Breast epithelium (tissue), 4 donors: ENCODE measurements around the gene U2SURP. TPM values are rescaled to one million over a fixed set of nuclear protein-coding genes. Genes with fewer than 3 reads are reported as not detected.
A peak's percentile ranks its signal among the peaks of the same experiment; 100 is the strongest.

Experiments used
- DNase-seq, 2 donors: peaks; one replicate each; pipeline ENCODE4 v3.0.0-alpha.2; 2019; ENCODE audit warnings: low spot score in 2 of 2
- H3K27ac ChIP-seq, 2 donors: fragments of 200-600 bp; sonication (generic) in 1 of 2; one replicate each; pipeline ENCODE4 v1.5.1; 2016 to 2019; ENCODE audit warnings: mild to moderate bottlenecking in 1 of 2
- H3K27me3 ChIP-seq, 2 donors: fragments of 200-600 bp; sonication (generic) in 1 of 2; one replicate each; pipeline versions ENCODE4 v1.5.1 to v1.6.0; 2017 to 2019; ENCODE audit warnings: control low read depth in 1 of 2, mild to moderate bottlenecking in 1 of 2
- H3K36me3 ChIP-seq: fragments of 200-600 bp; one replicate; pipeline ENCODE4 v1.5.1; 2019
- H3K4me1 ChIP-seq, 2 donors: fragments of 200-600 bp; sonication (generic); one replicate each; pipeline ENCODE4 v1.5.1; 2016 to 2019; ENCODE audit warnings: control low read depth in 1 of 2
- H3K4me3 ChIP-seq, 3 donors: fragments of 200-600 bp; sonication (generic); 1 replicate in 2 of 3; 2 replicates in 1 of 3; pipeline ENCODE4 v1.5.1; 2016 to 2019; ENCODE audit warnings: mild to moderate bottlenecking in 3 of 3, moderate library complexity in 2 of 3
- H3K9me3 ChIP-seq, 2 donors: fragments of 200-600 bp; sonication (generic) in 1 of 2; one replicate each; pipeline ENCODE4 v1.5.1; 2016 to 2019; ENCODE audit warnings: control low read depth in 1 of 2
- POLR2A ChIP-seq: fragments of 450-650 bp; IDR thresholded peaks from one replicate; pipeline ENCODE4 v1.6.1; 2016; ENCODE audit warnings: antibody characterized with exemption, mild to moderate bottlenecking, moderate library complexity
- POLR2AphosphoS5 ChIP-seq, 3 donors: sonication (generic); formaldehyde crosslinking; IDR thresholded peaks; one replicate each; pipeline ENCODE4 v1.6.1; 2017; ENCODE audit warnings: antibody characterized with exemption in 3 of 3
- intact Hi-C: fragments of 100-400 bp; cut with DNase I; formaldehyde crosslinking; loops from one replicate; pipeline ENCODE4 v1.15.1; 2023; ENCODE audit warnings: low total_unique reads
- total RNA-seq, 3 donors: library from RNA; depleted of rRNA; stranded (reverse); fragments of >200 nt; gene quantifications; one replicate each; pipeline ENCODE4 v1.1.0, GENCODE V29; 2016
- TF ChIP-seq, protein P1 (sequence below), 3 donors: fragments of 450-650 bp; IDR thresholded peaks; one replicate each; pipeline ENCODE4 v1.5.1; 2016 to 2017; ENCODE audit warnings: antibody characterized with exemption in 3 of 3, mild to moderate bottlenecking in 3 of 3, moderate library complexity in 3 of 3

The U2SURP gene
- total RNA-seq, 3 donors from 2014 or later, result 79.8 to 122 (median 96.4) TPM

DNA sequence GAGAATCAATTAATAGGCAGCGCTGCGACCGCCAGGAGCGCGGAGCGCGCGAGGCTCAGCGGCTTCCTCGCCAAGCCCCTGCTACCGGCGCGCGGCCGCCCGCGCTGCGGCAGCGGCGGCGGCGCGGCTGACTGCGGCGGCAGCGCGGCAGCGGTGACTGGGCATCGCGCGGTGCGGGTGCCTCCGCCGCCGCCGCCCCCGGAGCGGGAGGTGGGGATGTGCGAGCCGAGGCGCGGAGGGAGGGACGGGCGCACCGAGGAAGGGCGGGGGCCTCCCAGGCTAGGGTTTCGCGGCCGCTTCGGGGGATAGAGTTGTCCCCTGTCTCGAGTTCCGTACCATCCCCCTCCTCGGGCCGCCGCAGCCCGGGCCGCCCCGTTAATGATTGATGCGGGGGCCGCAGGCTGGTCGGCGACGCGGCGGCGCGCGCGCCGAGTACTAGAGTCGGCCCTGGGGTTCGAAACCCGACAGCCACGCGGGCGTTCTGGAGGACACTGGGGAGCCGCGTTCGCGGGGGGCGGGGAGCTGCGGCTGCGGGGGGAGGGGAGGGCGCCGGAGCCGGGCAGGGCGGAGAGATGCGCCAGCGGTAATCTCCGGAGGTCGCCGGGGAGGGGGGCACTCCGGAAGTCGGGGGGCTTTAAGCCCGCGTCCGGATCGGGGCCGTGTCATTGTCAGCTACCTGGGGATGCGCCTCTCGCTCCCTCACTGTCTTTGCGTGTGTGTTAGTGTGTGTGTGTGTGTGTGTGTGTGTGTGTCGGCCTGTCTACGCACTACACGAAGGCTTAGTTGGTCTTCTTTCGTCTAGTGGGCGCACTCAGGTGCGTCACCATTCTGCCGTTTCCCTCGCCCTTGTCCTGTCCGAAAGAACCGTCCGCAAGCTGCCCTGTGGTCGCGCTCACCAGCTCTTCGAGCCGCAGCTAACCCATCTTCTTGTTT lies 37.6 kb upstream of the U2SURP start, which contains the start of gene PAQR9:
Gene PAQR9, minus strand, starts transcription at position 159 of the 933 bp plus-strand sequence. CDS start 338 bp downstream, outside the sequence.
- no peak for DNase-seq
- Histone ChIP-seq H3K4me3 (peak within 1 kb of the TSS; percentile 47 to 69 (median 61)), H3K27ac (no peak within 1 kb of the TSS), H3K36me3 (no peaks in the 10 kb centered on the region), H3K27me3 (peaks cover 3 to 38% of the 10 kb centered on the region in 2 donors), H3K4me1 (no peaks in the 10 kb centered on the region), H3K9me3 (no peaks in the 10 kb centered on the region)
- no peak for TF ChIP-seq POLR2A
- TF ChIP-seq, protein P1, sequence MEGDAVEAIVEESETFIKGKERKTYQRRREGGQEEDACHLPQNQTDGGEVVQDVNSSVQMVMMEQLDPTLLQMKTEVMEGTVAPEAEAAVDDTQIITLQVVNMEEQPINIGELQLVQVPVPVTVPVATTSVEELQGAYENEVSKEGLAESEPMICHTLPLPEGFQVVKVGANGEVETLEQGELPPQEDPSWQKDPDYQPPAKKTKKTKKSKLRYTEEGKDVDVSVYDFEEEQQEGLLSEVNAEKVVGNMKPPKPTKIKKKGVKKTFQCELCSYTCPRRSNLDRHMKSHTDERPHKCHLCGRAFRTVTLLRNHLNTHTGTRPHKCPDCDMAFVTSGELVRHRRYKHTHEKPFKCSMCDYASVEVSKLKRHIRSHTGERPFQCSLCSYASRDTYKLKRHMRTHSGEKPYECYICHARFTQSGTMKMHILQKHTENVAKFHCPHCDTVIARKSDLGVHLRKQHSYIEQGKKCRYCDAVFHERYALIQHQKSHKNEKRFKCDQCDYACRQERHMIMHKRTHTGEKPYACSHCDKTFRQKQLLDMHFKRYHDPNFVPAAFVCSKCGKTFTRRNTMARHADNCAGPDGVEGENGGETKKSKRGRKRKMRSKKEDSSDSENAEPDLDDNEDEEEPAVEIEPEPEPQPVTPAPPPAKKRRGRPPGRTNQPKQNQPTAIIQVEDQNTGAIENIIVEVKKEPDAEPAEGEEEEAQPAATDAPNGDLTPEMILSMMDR (IDR thresholded peaks at IDR 0.05), result no peak
- no peak for TF ChIP-seq POLR2AphosphoS5 (IDR thresholded peaks at IDR 0.05)
- intact Hi-C loops, result no loop called here

DNA sequence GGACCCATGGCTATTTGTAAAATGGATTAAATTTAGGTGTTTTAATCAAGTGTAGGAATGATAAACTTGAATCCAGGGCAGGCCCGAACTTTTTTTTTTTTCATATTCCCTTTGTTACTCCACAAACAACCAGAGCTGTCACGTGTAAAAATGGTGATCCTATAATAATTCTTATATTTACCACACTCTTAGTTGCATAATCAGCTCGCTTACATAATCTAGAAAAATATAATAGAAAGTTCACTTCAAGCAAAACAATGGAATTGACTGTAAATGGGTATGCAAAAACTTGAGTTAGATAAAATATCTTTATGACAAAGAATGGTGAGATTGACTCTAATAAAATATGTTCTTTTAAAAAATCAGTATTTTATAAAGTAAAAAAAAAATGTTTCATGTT lies 35.8 kb upstream of the U2SURP start:
- Histone ChIP-seq H3K36me3 (no peaks in the 10 kb centered on the region), H3K9me3 (no peaks in the 10 kb centered on the region), H3K4me3 (no peak overlapping the region), H3K27ac (no peak overlapping the region), H3K27me3 (peaks cover 3 to 34% of the 10 kb centered on the region in 2 donors), H3K4me1 (no peaks in the 10 kb centered on the region)
- TF ChIP-seq, protein P1 (IDR thresholded peaks at IDR 0.05), result no peak
- no peak for DNase-seq
- intact Hi-C loops, result no loop called here

DNA sequence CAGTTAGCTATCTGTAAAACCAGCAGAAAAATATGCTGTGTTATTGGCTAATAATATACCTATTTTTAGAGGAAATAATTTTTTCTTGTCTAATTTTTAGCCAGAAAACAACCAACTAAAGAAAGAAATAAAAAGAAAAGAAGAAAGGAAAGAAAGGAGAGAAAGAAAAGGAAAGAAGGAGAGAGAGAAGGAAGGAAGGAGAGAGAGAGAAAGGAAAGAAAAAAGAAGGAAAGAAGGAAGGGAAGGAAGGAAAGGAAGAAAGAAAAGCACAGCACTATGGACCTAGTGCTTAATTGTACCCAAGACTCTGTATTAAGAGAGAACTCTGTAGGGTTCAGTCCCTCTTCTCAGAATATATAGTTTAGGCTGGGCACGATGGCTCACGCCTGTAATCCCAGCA lies 34.6 kb upstream of the U2SURP start:
- Histone ChIP-seq H3K4me1 (no peaks in the 10 kb centered on the region), H3K27ac (no peak overlapping the region), H3K36me3 (no peaks in the 10 kb centered on the region), H3K27me3 (peaks cover 3 to 27% of the 10 kb centered on the region in 2 donors), H3K9me3 (no peaks in the 10 kb centered on the region), H3K4me3 (no peak overlapping the region)
- TF ChIP-seq POLR2A (no peak), POLR2AphosphoS5 (IDR thresholded peaks at IDR 0.05) (no peak)
- TF ChIP-seq, protein P1 (IDR thresholded peaks at IDR 0.05), result no peak
- no peak for DNase-seq
- intact Hi-C loops, result no loop called here

DNA sequence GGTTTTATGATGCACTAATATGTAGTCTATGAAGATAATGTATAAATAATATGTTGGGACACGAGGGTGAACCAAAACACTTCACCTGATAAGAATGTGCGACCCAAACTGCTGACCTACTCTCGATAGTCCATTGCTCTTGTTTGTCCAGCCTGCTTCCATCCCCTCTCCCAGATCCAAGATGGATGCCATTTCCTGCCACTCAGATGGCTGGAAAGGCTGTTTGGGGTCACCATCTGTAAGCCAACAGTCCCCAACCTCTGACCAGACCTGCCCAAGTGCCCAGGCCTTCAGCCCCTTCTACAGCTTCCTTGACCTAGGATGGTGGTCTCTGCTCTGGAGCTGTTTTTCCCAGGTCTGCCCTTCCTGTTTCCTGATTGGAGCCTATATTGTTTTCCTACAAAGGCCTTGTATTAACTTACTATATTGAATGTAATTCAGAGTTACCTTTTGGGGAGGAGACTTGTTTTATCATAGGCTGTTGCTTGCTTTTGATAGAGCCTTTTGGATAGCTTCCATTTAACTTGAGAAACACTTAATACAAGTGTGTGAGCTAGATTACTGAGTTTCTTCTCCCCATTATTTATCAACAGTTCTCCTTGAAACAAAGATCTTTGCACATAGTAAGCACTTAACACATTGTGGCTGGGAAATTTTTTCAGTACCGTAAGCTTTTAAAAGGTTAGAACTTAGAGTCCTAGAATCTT lies 32.9 kb upstream of the U2SURP start:
- Histone ChIP-seq H3K27ac (no peak overlapping the region), H3K4me1 (no peaks in the 10 kb centered on the region), H3K4me3 (no peak overlapping the region), H3K27me3 (peaks cover 3 to 16% of the 10 kb centered on the region in 2 donors), H3K36me3 (no peaks in the 10 kb centered on the region), H3K9me3 (no peaks in the 10 kb centered on the region)
- TF ChIP-seq, protein P1 (IDR thresholded peaks at IDR 0.05), result no peak
- TF ChIP-seq POLR2AphosphoS5 (IDR thresholded peaks at IDR 0.05) (no peak), POLR2A (no peak)
- no peak for DNase-seq
- intact Hi-C loops, result no loop called here

DNA sequence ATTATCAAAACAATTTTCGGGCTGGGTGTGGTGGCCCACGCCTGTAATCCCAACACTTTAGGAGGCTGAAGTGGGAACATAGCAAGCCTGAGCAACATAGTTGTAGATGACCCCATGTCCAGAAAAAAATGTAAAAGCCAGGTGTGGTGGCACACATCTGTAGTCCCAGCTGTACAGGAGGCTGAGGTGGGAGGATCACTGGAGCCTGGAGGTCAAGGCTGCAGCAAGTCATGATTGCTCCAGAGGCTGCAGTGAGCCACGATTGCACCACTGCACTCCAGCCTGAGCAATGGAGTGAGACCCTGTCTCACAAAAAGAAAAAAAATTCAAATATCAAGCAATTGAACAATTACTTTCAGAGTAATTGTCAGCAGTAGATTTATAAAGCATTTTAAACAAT lies 29.9 kb upstream of the U2SURP start:
- TF ChIP-seq, protein P1 (IDR thresholded peaks at IDR 0.05), result no peak
- TF ChIP-seq POLR2AphosphoS5 (IDR thresholded peaks at IDR 0.05) (no peak), POLR2A (no peak)
- Histone ChIP-seq H3K4me3 (no peak overlapping the region), H3K27me3 (peaks cover 0 to 4% of the 10 kb centered on the region in 2 donors), H3K4me1 (no peaks in the 10 kb centered on the region), H3K36me3 (no peaks in the 10 kb centered on the region), H3K27ac (no peak overlapping the region), H3K9me3 (no peaks in the 10 kb centered on the region)
- intact Hi-C loops, result no loop called here
- no peak for DNase-seq
